ENCODE data around the gene PI4KA. TPM values are rescaled to one million over a fixed set of nuclear protein-coding genes. Genes with fewer than 3 reads are reported as not detected.

Gene PI4KA
- total and polyA plus RNA-seq, 2 of the 13 experiments (the other 11 are each of a cell fraction or from before 2014, with no cell fraction given), result 27.4 to 56.4 TPM

- TF ChIP-seq MAFF (IDR thresholded peaks at IDR 0.05; ENCODE audit: low read depth, low read length) (no peak), CBX5 (CRISPR knock-in tag; IDR thresholded peaks at IDR 0.05; ENCODE audit: borderline replicate concordance) (0 out of 2 replicates have a peak, but pooled peaks have one; percentile 46), UBTF (CRISPR knock-in tag; IDR thresholded peaks at IDR 0.05) (0 out of 2 replicates have a peak, but pooled peaks have one; percentile 30), TMF1 (CRISPR knock-in tag; IDR thresholded peaks at IDR 0.05; ENCODE audit: low read depth) (0 out of 2 replicates have a peak, but pooled peaks have one; percentile 42), THAP9 (CRISPR knock-in tag; IDR thresholded peaks at IDR 0.05; ENCODE audit: borderline replicate concordance) (0 out of 2 replicates have a peak, but pooled peaks have one; percentile 14), ZNF598 (CRISPR knock-in tag; IDR thresholded peaks at IDR 0.05; ENCODE audit: borderline replicate concordance) (no peak), MBD4 (IDR thresholded peaks at IDR 0.05; ENCODE audit: borderline replicate concordance, low read length) (no peak), E2F1 (CRISPR knock-in tag; IDR thresholded peaks at IDR 0.05) (no peak), TCF12 (IDR thresholded peaks at IDR 0.05) (no peak), TCF12 (CRISPR knock-in tag; IDR thresholded peaks at IDR 0.05) (no peak), MED1 (CRISPR knock-in tag; IDR thresholded peaks at IDR 0.05) (no peak), MAZ (IDR thresholded peaks at IDR 0.05; ENCODE audit: borderline replicate concordance, low read depth, low read length) (no peak), MAZ (CRISPR knock-in tag; IDR thresholded peaks at IDR 0.05; ENCODE audit: low read depth) (0 out of 2 replicates have a peak, but pooled peaks have one; percentile 37), RBFOX2 (IDR thresholded peaks at IDR 0.05; ENCODE audit: low read depth, low read length) (peak; percentile 30; the same call in 1 of the 2 replicates), HNF4G (IDR thresholded peaks at IDR 0.05; ENCODE audit: borderline replicate concordance, low read depth, low read length) (no peak; the same call in 1 of the 2 replicates), HNF4G (CRISPR knock-in tag; IDR thresholded peaks at IDR 0.05; ENCODE audit: borderline replicate concordance, low read depth) (peak; percentile 36; the same call in 1 of the 2 replicates), HNRNPL (IDR thresholded peaks at IDR 0.05; ENCODE audit: low read depth, low read length) (peak; percentile 79; the same call in 1 of the 2 replicates), GFI1 (CRISPR knock-in tag; IDR thresholded peaks at IDR 0.05; ENCODE audit: borderline replicate concordance) (peak; percentile 44; the same call in 1 of the 2 replicates), ZNF709 (CRISPR knock-in tag; IDR thresholded peaks at IDR 0.05) (no peak), ZBTB20 (CRISPR knock-in tag; IDR thresholded peaks at IDR 0.05; ENCODE audit: borderline replicate concordance, low read depth) (no peak)
These were observed 86.5 kb downstream of the PI4KA start (continued) for GRCh38 chr22:20771918-20772625.

Data from HepG2 (cell line).